Gastrocnemius medialis (tissue), 4 donors: ENCODE results near the gene ZNF135. TPM values are rescaled to one million over a fixed set of nuclear protein-coding genes. Genes with fewer than 3 reads are reported as not detected.
A peak's percentile ranks its signal among the peaks of the same experiment; 100 is the strongest.

Experiments used
- ATAC-seq, 2 donors: fragments of 150-250 bp; one replicate each; pipeline ENCODE4 v1.9.1; 2016
- DNase-seq, 2 donors: peaks; one replicate each; pipeline ENCODE4 v3.0.0-alpha.2; 2019
- H3K27ac ChIP-seq, 4 donors: fragments of 200-600 bp; sonication (generic); 1 replicate in 1 of 4; 2 replicates in 3 of 4; pipeline ENCODE4 v1.5.1; 2016 to 2018; ENCODE audit warnings: mild to moderate bottlenecking in 2 of 4, moderate library complexity in 1 of 4
- H3K27me3 ChIP-seq, 3 donors: fragments of 200-600 bp; sonication (generic) in 2 of 3; 1 replicate in 1 of 3; 2 replicates in 2 of 3; pipeline versions ENCODE4 v1.5.1 to v1.6.0; 2016 to 2019; ENCODE audit warnings: mild to moderate bottlenecking in 1 of 3, moderate library complexity in 1 of 3
- H3K36me3 ChIP-seq, 2 donors: fragments of 200-600 bp; sonication (generic) in 1 of 2; one replicate each; pipeline ENCODE4 v1.5.1; 2017 to 2018
- H3K4me1 ChIP-seq, 2 donors: fragments of 200-600 bp; sonication (generic) in 1 of 2; one replicate each; pipeline ENCODE4 v1.5.1; 2016 to 2017; ENCODE audit warnings: mild to moderate bottlenecking in 2 of 2
- H3K4me3 ChIP-seq, 4 donors: fragments of 200-600 bp; sonication (generic) in 3 of 4; 1 replicate in 1 of 4; 2 replicates in 3 of 4; pipeline ENCODE4 v1.5.1; 2016 to 2019; ENCODE audit warnings: mild to moderate bottlenecking in 2 of 4
- H3K9me3 ChIP-seq, 3 donors: fragments of 200-600 bp; sonication (generic) in 2 of 3; 1 replicate in 1 of 3; 2 replicates in 2 of 3; pipeline ENCODE4 v1.5.1; 2016 to 2019
- CTCF ChIP-seq, 5 experiments: fragments of 450-650 bp in 3 of 5; fragments of 200-600 bp in 2 of 5; sonication (generic) in 2 of 5; IDR thresholded peaks in 4 of 5; conservative IDR thresholded peaks in 1 of 5; 1 replicate in 4 of 5; 2 replicates in 1 of 5; pipeline ENCODE4 v1.5.1; 2016 to 2019; ENCODE audit warnings: antibody characterized with exemption in 5 of 5, mild to moderate bottlenecking in 3 of 5, moderate library complexity in 3 of 5
- POLR2A ChIP-seq, 2 donors: fragments of 450-650 bp; IDR thresholded peaks; one replicate each; pipeline ENCODE4 v1.6.1; 2017; ENCODE audit warnings: antibody characterized with exemption in 2 of 2, mild to moderate bottlenecking in 2 of 2, moderate library complexity in 2 of 2
- in situ Hi-C, 4 donors: fragments of 200-750 bp; cut with MboI; loops; one replicate each; pipeline versions ENCODE4 v1.15.0 to v1.8.0; 2017; ENCODE audit warnings: low sequenced_read_pairs in 4 of 4
- intact Hi-C: fragments of 100-400 bp; cut with DNase I; formaldehyde crosslinking; loops from one replicate; pipeline ENCODE4 v1.15.1; 2023; ENCODE audit warnings: low total_unique reads
- total RNA-seq, 4 donors: library from RNA; depleted of rRNA; stranded (reverse); fragments of >200 nt; gene quantifications; one replicate each; pipeline versions ENCODE4 v1.1.0 to v1.2.3, GENCODE V29; 2016

The ZNF135 gene
- total RNA-seq, 4 donors from 2014 or later, result 0.36 to 0.73 (median 0.53) TPM

- TF ChIP-seq CTCF (IDR thresholded peaks at IDR 0.05 in 4 of 5, conservative IDR thresholded peaks at IDR 0.05 in 1 of 5) (no peak), POLR2A (IDR thresholded peaks at IDR 0.05) (no peak)
- ATAC-seq, result no peak
- Histone ChIP-seq H3K9me3 (no peaks in the 10 kb centered on the region), H3K27ac (no peak overlapping the region), H3K36me3 (no peaks in the 10 kb centered on the region), H3K4me3 (no peak overlapping the region), H3K27me3 (no peaks in the 10 kb centered on the region), H3K4me1 (no peaks in the 10 kb centered on the region)
- in situ Hi-C loops (no loop called here), intact Hi-C loops (no loop called here)
- no peak for DNase-seq
These were observed 34.4 kb upstream of the ZNF135 start for GRCh38 chr19:58024661-58025060.

GRCh38 chr19:58033741-58034476, 25.2 kb upstream of the ZNF135 start, which contains the start of gene ZSCAN1:
ZSCAN1 (plus strand) TSS chr19:58034025; CDS start chr19:58037837, 3,812 bp downstream.
- DNase-seq, result peak; percentile 8 to 14
- Histone ChIP-seq H3K4me3 (peak within 1 kb of the TSS in 2 of 4 donors; percentile 18 to 27), H3K4me1 (no peaks in the 10 kb centered on the region), H3K9me3 (peaks cover 0 to 8% (median 0%) of the 10 kb centered on the region in 3 donors), H3K36me3 (no peaks in the 10 kb centered on the region), H3K27ac (no peak within 1 kb of the TSS), H3K27me3 (peaks cover 8 to 34% (median 32%) of the 10 kb centered on the region in 3 donors)
- ATAC-seq, result peak in 1 of 2 donors; percentile 47
- intact Hi-C loops (no loop called here), in situ Hi-C loops (no loop called here)
- TF ChIP-seq CTCF (IDR thresholded peaks at IDR 0.05 in 4 of 5, conservative IDR thresholded peaks at IDR 0.05 in 1 of 5) (no peak), POLR2A (IDR thresholded peaks at IDR 0.05) (no peak)

- ATAC-seq (no peak), DNase-seq (no peak)
- Histone ChIP-seq H3K4me3 (peak overlapping the region in 1 of 4 donors; percentile 18), H3K9me3 (peaks cover 0 to 8% (median 0%) of the 10 kb centered on the region in 3 donors), H3K27me3 (peaks cover 8 to 34% (median 33%) of the 10 kb centered on the region in 3 donors), H3K36me3 (no peaks in the 10 kb centered on the region), H3K4me1 (no peaks in the 10 kb centered on the region), H3K27ac (no peak overlapping the region)
- no peak for TF ChIP-seq POLR2A (IDR thresholded peaks at IDR 0.05)
- TF ChIP-seq CTCF (IDR thresholded peaks at IDR 0.05 in 4 of 5, conservative IDR thresholded peaks at IDR 0.05 in 1 of 5), result no peak
- in situ Hi-C loops, result no loop called here
- intact Hi-C loops, result no loop called here
These were observed 24.6 kb upstream of the ZNF135 start for GRCh38 chr19:58034477-58034793.

- Histone ChIP-seq H3K27me3 (peaks cover 8 to 34% (median 33%) of the 10 kb centered on the region in 3 donors), H3K9me3 (peaks cover 0 to 8% (median 0%) of the 10 kb centered on the region in 3 donors), H3K4me1 (no peaks in the 10 kb centered on the region), H3K36me3 (no peaks in the 10 kb centered on the region), H3K27ac (no peak overlapping the region), H3K4me3 (no peak overlapping the region)
- TF ChIP-seq CTCF (IDR thresholded peaks at IDR 0.05 in 4 of 5, conservative IDR thresholded peaks at IDR 0.05 in 1 of 5) (no peak), POLR2A (IDR thresholded peaks at IDR 0.05) (no peak)
- intact Hi-C loops (no loop called here), in situ Hi-C loops (no loop called here)
- DNase-seq (no peak), ATAC-seq (no peak)
These were observed 23.2 kb upstream of the ZNF135 start for GRCh38 chr19:58035863-58036262.
